IMR-90 (cell line): ENCODE measurements around the gene CHL1. TPM values are rescaled to one million over a fixed set of nuclear protein-coding genes. Genes with fewer than 3 reads are reported as not detected.

Experiments used
- ATAC-seq: fragments of 200-7000 bp; cut with Tn5 transposase; 2 replicates; pipeline ENCODE4 v1.9.1; 2020; ENCODE audit warnings: low read depth, mild to moderate bottlenecking, moderate library complexity
- BruUV-seq: library from RNA; stranded (reverse); fragments of 400-500 nt; replicated peaks from 2 replicates; lab custom pipeline; 2021; lab: Mats Ljungman, UMichigan
- CTCF ChIA-PET: fragments of 300-600 bp; formaldehyde crosslinking; extraction: SDS; loops from one replicate; lab custom pipeline; 2021; ENCODE audit warnings: antibody characterized with exemption; lab: Yijun Ruan, JAX
- POLR2A ChIA-PET: fragments of 300-600 bp; sonication (Branson Sonifier 250); formaldehyde crosslinking; loops from one replicate; lab custom pipeline; 2022; ENCODE audit warnings: antibody characterized with exemption; ENCODE audit not compliant: unreplicated experiment; lab: Charles Lee
- DNase-seq: peaks from one replicate; pipeline ENCODE4 v3.0.0; 2013
- H2AFZ ChIP-seq: replicated peaks from 2 replicates; pipeline ENCODE3; 2013; ENCODE audit warnings: low read length, mild to moderate bottlenecking; ENCODE audit not compliant: poor library complexity
- H2AK5ac ChIP-seq: 2 replicates; pipeline ENCODE4 v1.6.1; 2013; ENCODE audit warnings: low read depth, low read length, inconsistent platforms
- H2AK9ac ChIP-seq: replicated peaks from 2 replicates; pipeline ENCODE3; 2013; ENCODE audit warnings: mild to moderate bottlenecking, low read depth, low read length, moderate library complexity; ENCODE audit not compliant: poor library complexity
- H2BK120ac ChIP-seq: 2 replicates; pipeline ENCODE4 v1.6.1; 2013; ENCODE audit warnings: low read depth, low read length, inconsistent platforms
- H2BK15ac ChIP-seq: 3 replicates; pipeline ENCODE4 v1.6.1; 2013; ENCODE audit warnings: low read depth, low read length, inconsistent platforms
- H2BK20ac ChIP-seq: 2 replicates; pipeline ENCODE4 v1.6.1; 2013; ENCODE audit warnings: low read depth, mild to moderate bottlenecking, inconsistent platforms, low read length, moderate library complexity
- H2BK5ac ChIP-seq: 2 replicates; pipeline ENCODE4 v1.6.1; 2013; ENCODE audit warnings: mild to moderate bottlenecking, low read depth, low read length, inconsistent platforms; ENCODE audit not compliant: poor library complexity, severe bottlenecking
- H3K14ac ChIP-seq: replicated peaks from 2 replicates; pipeline ENCODE4 v1.6.1; 2013; ENCODE audit warnings: low read depth, low read length, inconsistent platforms
- H3K18ac ChIP-seq: 2 replicates; pipeline ENCODE4 v1.6.1; 2013; ENCODE audit warnings: low read depth, low read length, control low read depth
- H3K23ac ChIP-seq: 2 replicates; pipeline ENCODE4 v1.6.1; 2013; ENCODE audit warnings: low read depth, low read length, inconsistent platforms
- H3K27ac ChIP-seq: 2 replicates; pipeline ENCODE4 v1.5.1; 2013; ENCODE audit warnings: mild to moderate bottlenecking, control low read depth, low read length; ENCODE audit not compliant: insufficient read depth
- H3K27me3 ChIP-seq: 2 replicates; pipeline ENCODE4 v1.6.1; 2013; ENCODE audit warnings: low read length; ENCODE audit not compliant: control insufficient read depth, insufficient read depth
- H3K36me3 ChIP-seq: 2 replicates; pipeline ENCODE4 v1.6.1; 2013; ENCODE audit warnings: low read length, mixed read lengths; ENCODE audit not compliant: control insufficient read depth, insufficient read depth
- H3K4ac ChIP-seq: 2 replicates; pipeline ENCODE4 v1.6.1; 2013; ENCODE audit warnings: low read depth, low read length, inconsistent platforms
- H3K4me1 ChIP-seq: 2 replicates; pipeline ENCODE4 v1.6.1; 2013; ENCODE audit warnings: low read length, mixed read lengths; ENCODE audit not compliant: control insufficient read depth, insufficient read depth
- H3K4me2 ChIP-seq: 2 replicates; pipeline ENCODE4 v1.6.1; 2013; ENCODE audit warnings: low read depth, mild to moderate bottlenecking, control low read depth, low read length, moderate library complexity
- H3K4me3 ChIP-seq: 2 replicates; pipeline ENCODE4 v1.5.1; 2013; ENCODE audit warnings: low read depth, mild to moderate bottlenecking, control low read depth, low read length, moderate library complexity; ENCODE audit not compliant: insufficient read depth
- H3K56ac ChIP-seq: 2 replicates; pipeline ENCODE4 v1.6.1; 2013; ENCODE audit warnings: low read length, inconsistent platforms; ENCODE audit not compliant: insufficient read depth; ENCODE audit errors: extremely low read depth
- H3K79me1 ChIP-seq, 2 experiments: 2 replicates each; pipeline ENCODE4 v1.6.1; 2013; ENCODE audit warnings: low read length in 2 of 2, inconsistent platforms in 1 of 2, low read depth in 1 of 2
- H3K9ac ChIP-seq: 2 replicates; pipeline ENCODE4 v1.6.1; 2013; ENCODE audit warnings: low read depth, low read length, control low read depth
- H3K9me1 ChIP-seq: 2 replicates; pipeline ENCODE4 v1.6.1; 2013; ENCODE audit warnings: low read length, inconsistent platforms; ENCODE audit not compliant: insufficient read depth
- H3K9me3 ChIP-seq: 2 replicates; pipeline ENCODE4 v1.6.1; 2013; ENCODE audit warnings: low read length; ENCODE audit not compliant: control insufficient read depth, insufficient read depth
- H4K20me1 ChIP-seq: 2 replicates; pipeline ENCODE4 v1.6.1; 2013; ENCODE audit warnings: low read length, inconsistent platforms; ENCODE audit not compliant: insufficient read depth
- H4K5ac ChIP-seq: 2 replicates; pipeline ENCODE4 v1.6.1; 2013; ENCODE audit warnings: mild to moderate bottlenecking, low read depth, low read length, control low read depth
- H4K8ac ChIP-seq, 2 experiments: 2 replicates each; pipeline ENCODE4 v1.6.1; 2013; ENCODE audit warnings: low read depth in 2 of 2, low read length in 2 of 2, control low read depth in 1 of 2, inconsistent platforms in 1 of 2
- H4K91ac ChIP-seq: 2 replicates; pipeline ENCODE4 v1.6.1; 2013; ENCODE audit warnings: low read depth, low read length, inconsistent platforms; ENCODE audit not compliant: insufficient read depth
- CEBPB ChIP-seq: IDR thresholded peaks from 2 replicates; pipeline ENCODE4 v1.6.1; 2012; ENCODE audit warnings: low read depth, low read length, improper control_type of control experiment
- CHD1 ChIP-seq: IDR thresholded peaks from 2 replicates; pipeline ENCODE4 v1.6.1; 2012; ENCODE audit warnings: low read depth, low read length, improper control_type of control experiment
- CTCF ChIP-seq: conservative IDR thresholded peaks from 2 replicates; pipeline ENCODE4 v1.5.1; 2012; ENCODE audit warnings: mild to moderate bottlenecking, low read depth, low read length, improper control_type of control experiment
- ELK1 ChIP-seq: fragments of 150-350 bp; IDR thresholded peaks from 2 replicates; pipeline ENCODE4 v1.6.1; 2016; ENCODE audit warnings: low read depth, mild to moderate bottlenecking, low read length, moderate library complexity, borderline replicate concordance
- FOS ChIP-seq: fragments of 150-350 bp; IDR thresholded peaks from 2 replicates; pipeline ENCODE4 v1.6.1; 2016; ENCODE audit warnings: low read depth, low read length
- MAFK ChIP-seq: IDR thresholded peaks from 2 replicates; pipeline ENCODE4 v1.6.1; 2012; ENCODE audit warnings: low read depth, low read length, improper control_type of control experiment
- MAZ ChIP-seq: IDR thresholded peaks from 2 replicates; pipeline ENCODE4 v1.6.1; 2012; ENCODE audit warnings: low read depth, mild to moderate bottlenecking, low read length, improper control_type of control experiment, moderate library complexity, borderline replicate concordance
- MXI1 ChIP-seq: IDR thresholded peaks from 2 replicates; pipeline ENCODE4 v1.6.1; 2012; ENCODE audit warnings: low read depth, mild to moderate bottlenecking, low read length, moderate library complexity, borderline replicate concordance
- NFE2L2 ChIP-seq: fragments of 150-350 bp; IDR thresholded peaks from 2 replicates; pipeline ENCODE4 v1.6.1; 2016; ENCODE audit warnings: low read depth, mild to moderate bottlenecking, low read length
- POLR2A ChIP-seq: IDR thresholded peaks from 2 replicates; pipeline ENCODE4 v1.6.1; 2012; ENCODE audit warnings: mild to moderate bottlenecking, low read depth, low read length
- RAD21 ChIP-seq: IDR thresholded peaks from 2 replicates; pipeline ENCODE4 v1.6.1; 2012; ENCODE audit warnings: low read length, improper control_type of control experiment
- RCOR1 ChIP-seq: IDR thresholded peaks from 2 replicates; pipeline ENCODE4 v1.6.1; 2012; ENCODE audit warnings: mild to moderate bottlenecking, low read length, improper control_type of control experiment; ENCODE audit not compliant: insufficient replicate concordance
- RFX5 ChIP-seq: IDR thresholded peaks from 2 replicates; pipeline ENCODE4 v1.8.0; 2012; ENCODE audit warnings: low read depth, mild to moderate bottlenecking, low read length, moderate library complexity
- SMC3 ChIP-seq: fragments of 150-350 bp; IDR thresholded peaks from 2 replicates; pipeline ENCODE4 v1.6.1; 2016; ENCODE audit warnings: low read depth, mild to moderate bottlenecking, antibody characterized with exemption, low read length, moderate library complexity
- USF2 ChIP-seq: fragments of 150-350 bp; IDR thresholded peaks from 2 replicates; pipeline ENCODE4 v1.6.1; 2017; ENCODE audit warnings: mild to moderate bottlenecking, antibody characterized with exemption, low read length, low read depth
- whole genome bisulfite sequencing, 2 experiments: methylation state at CpG; one replicate each; pipeline versions ENCODE4 v1.1.5 to v1.1.7; 2013; ENCODE audit warnings: missing lambda C conversion rate in 2 of 2; ENCODE audit not compliant: insufficient read length in 1 of 2; ENCODE audit errors: extremely low coverage in 2 of 2; 5-methylcytosine and 5-hydroxymethylcytosine counted together
- dilution Hi-C: fragments of 300-500 bp; cut with HindIII; formaldehyde crosslinking; loops from one replicate; pipeline ENCODE4 v1.14.3; 2018; ENCODE audit warnings: low sequenced_read_pairs; ENCODE audit not compliant: unreplicated experiment
- in situ Hi-C: fragments of 300-500 bp; cut with MboI; formaldehyde crosslinking; loops from 3 replicates; pipeline ENCODE4 v1.14.3; 2019; ENCODE audit warnings: low sequenced_read_pairs, inconsistent platforms, mixed read lengths
- intact Hi-C: fragments of 100-400 bp; cut with micrococcal nuclease; formaldehyde crosslinking; loops from 2 replicates; pipeline ENCODE4 v1.10.0; 2022
- polyA plus RNA-seq, 3 experiments: library from polyadenylated mRNA; depleted of rRNA; stranded (reverse); fragments of >200 nt; gene quantifications; 2 replicates each; pipeline ENCODE4 v1.2.3, GENCODE V29; 2012; ENCODE audit warnings: low replicate concordance in 1 of 3
- total RNA-seq: library from RNA; depleted of rRNA; stranded (reverse); fragments of >200 nt; gene quantifications from 2 replicates; pipeline ENCODE4 v1.2.3, GENCODE V29; 2012

The CHL1 gene
- total and polyA plus RNA-seq, 2 of the 4 experiments (the other 2 are of a cell fraction) = 0.38 to 1.6 TPM

- CTCF ChIA-PET = no interaction called here
- BruUV-seq = no TSS peak
- dilution Hi-C loops (no loop called here), intact Hi-C loops (no loop called here), in situ Hi-C loops (no loop called here)
- POLR2A ChIA-PET = no interaction called here
- Histone ChIP-seq H2AK5ac (no peak overlapping the region), H3K4ac (no peak overlapping the region), H3K36me3 (no peaks in the 10 kb centered on the region), H2BK15ac (no peak overlapping the region), H3K9me1 (no peaks in the 10 kb centered on the region), H3K27ac (no peak overlapping the region), H3K23ac (no peak overlapping the region; the same call in 1 of the 2 replicates), H3K9me3 (no peaks in the 10 kb centered on the region), H4K8ac (no peak overlapping the region), H3K56ac (no peak overlapping the region), H2BK20ac (no peak overlapping the region), H3K14ac (no peak overlapping the region), H3K4me3 (no peak overlapping the region), H3K27me3 (no peaks in the 10 kb centered on the region), H3K79me1 (no peaks in the 10 kb centered on the region), H4K5ac (no peak overlapping the region), H3K18ac (no peak overlapping the region), H2AK9ac (no peak overlapping the region), H3K9ac (no peak overlapping the region), H3K4me1 (no peaks in the 10 kb centered on the region), H2BK120ac (no peak overlapping the region), H2BK5ac (no peak overlapping the region), H3K4me2 (no peak overlapping the region), H2AFZ (no peak overlapping the region), H4K20me1 (no peaks in the 10 kb centered on the region), H4K91ac (no peak overlapping the region)
- ATAC-seq (no peak), DNase-seq (no peak)
- WGBS, 2 experiments = no CpG with 5 or more reads among the region's 3 CpGs
- TF ChIP-seq CHD1 (no peak), NFE2L2 (no peak), USF2 (no peak), FOS (no peak), MAZ (no peak), RAD21 (no peak), SMC3 (no peak), MAFK (no peak), MXI1 (no peak), ELK1 (no peak), RCOR1 (no peak), RFX5 (no peak), CEBPB (no peak), CTCF (no peak), POLR2A (no peak)
These were observed 52.4 kb downstream of the CHL1 start for GRCh38 chr3:248864-249520.
